OCI-LY1 (cell line): ENCODE measurements around the gene SLC2A4.

Experiments used
- H2AFZ ChIP-seq: fragments of 200-600 bp; sonication (generic), shearing (Covaris generic); 2 replicates; pipeline ENCODE4 v1.6.0; 2014; ENCODE audit warnings: antibody characterized with exemption, mild to moderate bottlenecking, low read length
- H3F3A ChIP-seq: fragments of 200-600 bp; sonication (generic), shearing (Covaris generic); 2 replicates; pipeline ENCODE4 v1.6.0; 2014; ENCODE audit warnings: mild to moderate bottlenecking, antibody characterized with exemption, low read length, moderate library complexity; ENCODE audit not compliant: insufficient read depth
- H3K27ac ChIP-seq: fragments of 200-600 bp; sonication (generic); 2 replicates; pipeline ENCODE4 v1.5.1; 2014; ENCODE audit warnings: low read length, mixed run types, mild to moderate bottlenecking, low read depth; ENCODE audit not compliant: poor library complexity, severe bottlenecking
- H3K27me3 ChIP-seq: fragments of 200-600 bp; sonication (generic); 2 replicates; pipeline ENCODE4 v1.6.0; 2014; ENCODE audit warnings: antibody characterized with exemption, mild to moderate bottlenecking, low read length, moderate library complexity; ENCODE audit not compliant: insufficient read depth
- H3K36me3 ChIP-seq: fragments of 200-600 bp; sonication (generic); 2 replicates; pipeline ENCODE4 v1.6.1; 2014; ENCODE audit warnings: mild to moderate bottlenecking, antibody characterized with exemption, low read length, moderate library complexity, mixed read lengths; ENCODE audit not compliant: insufficient read depth
- H3K4me1 ChIP-seq: fragments of 200-600 bp; sonication (generic); 2 replicates; pipeline ENCODE4 v1.5.1; 2014; ENCODE audit warnings: mild to moderate bottlenecking, low read length, moderate library complexity; ENCODE audit not compliant: insufficient read depth, severe bottlenecking
- H3K4me2 ChIP-seq: fragments of 200-600 bp; sonication (generic), shearing (Covaris generic); 2 replicates; pipeline ENCODE4 v1.6.1; 2014; ENCODE audit warnings: low read length
- H3K4me3 ChIP-seq: fragments of 200-600 bp; sonication (generic); 2 replicates; pipeline ENCODE4 v1.5.1; 2014; ENCODE audit warnings: low read length, low read depth, mild to moderate bottlenecking, mixed read lengths; ENCODE audit not compliant: poor library complexity, severe bottlenecking
- H3K79me2 ChIP-seq: fragments of 200-600 bp; shearing (Covaris generic); 2 replicates; pipeline ENCODE4 v1.6.1; 2016; ENCODE audit warnings: mixed run types, low read length, mixed read lengths; ENCODE audit not compliant: insufficient read depth
- H3K9ac ChIP-seq: fragments of 200-600 bp; sonication (generic), shearing (Covaris generic); 2 replicates; pipeline ENCODE4 v1.6.1; 2014; ENCODE audit warnings: mild to moderate bottlenecking, low read length, mixed read lengths
- H3K9me2 ChIP-seq: fragments of 200-600 bp; sonication (generic), shearing (Covaris generic); 2 replicates; pipeline ENCODE4 v1.6.1; 2014; ENCODE audit warnings: low read depth, mild to moderate bottlenecking, low read length, mixed read lengths
- H3K9me3 ChIP-seq: fragments of 200-600 bp; shearing (Covaris generic); 2 replicates; pipeline ENCODE4 v1.6.1; 2014; ENCODE audit warnings: low read length, mixed read lengths
- H4K20me1 ChIP-seq: fragments of 200-600 bp; sonication (generic), shearing (Covaris generic); 2 replicates; pipeline ENCODE4 v1.6.0; 2016; ENCODE audit warnings: mild to moderate bottlenecking, low read length; ENCODE audit not compliant: insufficient read depth
- EZH2 ChIP-seq: fragments of 200-600 bp; sonication (generic), shearing (Covaris generic); IDR thresholded peaks from 2 replicates; pipeline ENCODE4 v1.8.0; 2017; ENCODE audit warnings: borderline replicate concordance, mixed run types, mild to moderate bottlenecking, antibody characterized with exemption, low read length, moderate library complexity, mixed read lengths
- TF ChIP-seq, protein P1 (sequence below): fragments of 200-600 bp; sonication (generic), shearing (Covaris generic); IDR thresholded peaks from 2 replicates; pipeline ENCODE4 v1.5.1; 2017; ENCODE audit warnings: mild to moderate bottlenecking, antibody characterized with exemption, low read length, moderate library complexity, mixed read lengths

Gene SLC2A4

DNA sequence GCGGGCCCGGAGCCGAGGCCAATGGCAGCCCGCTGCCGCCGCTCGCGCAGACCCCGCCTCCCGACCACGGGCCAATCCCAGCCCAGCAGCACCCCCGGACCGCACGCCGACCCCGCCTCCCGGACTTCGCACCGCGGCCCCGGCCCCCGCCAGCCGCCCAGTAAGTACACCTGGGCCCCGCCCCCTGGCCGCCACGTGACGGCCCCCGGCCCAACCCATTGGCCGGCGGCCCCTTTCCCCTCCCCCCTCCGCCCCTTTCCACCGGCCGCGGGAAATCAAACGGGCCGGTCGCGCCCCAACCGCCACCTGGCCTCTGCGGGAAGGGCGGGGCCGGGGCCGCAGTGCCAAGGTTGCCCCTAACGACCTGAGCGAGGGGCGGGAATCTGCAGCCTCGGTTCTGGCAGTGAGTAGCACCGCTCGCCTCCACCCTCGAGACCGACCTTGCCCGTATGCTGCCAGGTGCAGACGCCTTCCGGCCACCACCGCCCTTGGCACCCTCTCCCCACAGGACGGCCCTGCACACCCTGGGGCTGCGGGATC, 13.2 kb downstream of the SLC2A4 start, which contains the start of gene YBX2:
TSS of gene YBX2 (minus strand) at position 26 of the 540 bp plus-strand sequence. CDS start 139 bp downstream, outside the sequence.
- Histone ChIP-seq H3K79me2 (no peaks in the 10 kb centered on the region), H3F3A (no peaks in the 10 kb centered on the region), H4K20me1 (no peaks in the 10 kb centered on the region), H3K36me3 (no peaks in the 10 kb centered on the region), H3K9me3 (no peaks in the 10 kb centered on the region), H3K27me3 (no peaks in the 10 kb centered on the region), H3K9me2 (no peaks in the 10 kb centered on the region), H3K4me2 (peak within 1 kb of the TSS; percentile 63), H2AFZ (no peak within 1 kb of the TSS), H3K4me1 (peaks cover 19% of the 10 kb centered on the region), H3K4me3 (peak within 1 kb of the TSS; percentile 38), H3K9ac (no peak within 1 kb of the TSS), H3K27ac (no peak within 1 kb of the TSS)
- TF ChIP-seq EZH2: no peak
- TF ChIP-seq, protein P1, sequence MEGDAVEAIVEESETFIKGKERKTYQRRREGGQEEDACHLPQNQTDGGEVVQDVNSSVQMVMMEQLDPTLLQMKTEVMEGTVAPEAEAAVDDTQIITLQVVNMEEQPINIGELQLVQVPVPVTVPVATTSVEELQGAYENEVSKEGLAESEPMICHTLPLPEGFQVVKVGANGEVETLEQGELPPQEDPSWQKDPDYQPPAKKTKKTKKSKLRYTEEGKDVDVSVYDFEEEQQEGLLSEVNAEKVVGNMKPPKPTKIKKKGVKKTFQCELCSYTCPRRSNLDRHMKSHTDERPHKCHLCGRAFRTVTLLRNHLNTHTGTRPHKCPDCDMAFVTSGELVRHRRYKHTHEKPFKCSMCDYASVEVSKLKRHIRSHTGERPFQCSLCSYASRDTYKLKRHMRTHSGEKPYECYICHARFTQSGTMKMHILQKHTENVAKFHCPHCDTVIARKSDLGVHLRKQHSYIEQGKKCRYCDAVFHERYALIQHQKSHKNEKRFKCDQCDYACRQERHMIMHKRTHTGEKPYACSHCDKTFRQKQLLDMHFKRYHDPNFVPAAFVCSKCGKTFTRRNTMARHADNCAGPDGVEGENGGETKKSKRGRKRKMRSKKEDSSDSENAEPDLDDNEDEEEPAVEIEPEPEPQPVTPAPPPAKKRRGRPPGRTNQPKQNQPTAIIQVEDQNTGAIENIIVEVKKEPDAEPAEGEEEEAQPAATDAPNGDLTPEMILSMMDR: no peak

DNA sequence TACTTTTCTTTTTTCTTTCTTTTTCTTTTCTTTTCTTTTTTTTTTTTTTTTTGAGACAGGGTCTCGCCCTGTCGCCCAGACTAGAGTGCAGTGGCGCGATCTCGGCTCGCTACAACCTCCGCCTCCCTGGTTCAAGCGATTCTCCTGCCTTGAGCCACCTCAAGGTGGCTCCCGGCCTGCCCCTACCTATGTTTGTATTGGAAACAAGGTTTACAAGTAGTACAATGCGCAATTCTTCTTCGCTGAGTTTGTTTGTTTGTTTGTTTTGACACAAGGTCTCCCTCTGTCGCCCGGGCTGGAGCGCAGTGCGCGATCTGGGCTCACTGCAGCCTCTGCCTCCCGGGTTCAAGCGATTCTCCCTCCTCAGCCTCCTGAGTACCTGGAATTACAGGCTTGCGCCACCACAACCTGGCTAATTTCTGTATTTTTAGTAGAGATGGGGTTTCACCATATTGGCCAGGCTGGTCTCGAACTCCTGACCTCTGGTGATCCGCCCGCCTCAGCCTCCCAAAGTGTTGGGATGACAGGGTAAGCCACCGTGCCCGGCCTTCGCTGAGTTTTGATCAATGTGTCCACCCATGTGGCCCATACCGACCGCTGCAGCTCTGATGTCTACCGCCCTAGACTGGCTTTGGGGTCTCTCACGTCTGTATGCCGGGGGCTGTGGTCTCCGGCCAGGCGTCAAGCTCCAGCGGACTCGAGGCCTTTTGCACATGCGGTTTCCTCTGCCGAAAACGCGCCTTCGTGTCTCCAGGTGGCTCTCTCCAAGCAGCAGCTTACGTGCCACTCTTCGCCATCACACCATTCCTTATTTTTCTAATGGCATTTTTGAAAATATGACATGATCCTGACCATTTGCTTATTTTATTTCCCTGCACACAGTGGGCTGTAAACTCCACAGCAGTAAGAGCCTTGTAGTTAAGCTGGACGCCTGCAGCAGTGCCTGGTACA, 14.0 kb downstream of the SLC2A4 start:
- H3K27me3 ChIP-seq: no peaks in the 10 kb centered on the region
- H3K9ac ChIP-seq: no peak overlapping the region
- H3K36me3 ChIP-seq: no peaks in the 10 kb centered on the region
- H3K9me2 ChIP-seq: no peaks in the 10 kb centered on the region
- no peaks in the 10 kb centered on the region for H3K79me2 ChIP-seq
- TF ChIP-seq EZH2: no peak
- TF ChIP-seq, protein P1: no peak
- H3K9me3 ChIP-seq: no peaks in the 10 kb centered on the region
- H3K4me3 ChIP-seq: peak overlapping the region; percentile 38
- no peak overlapping the region for H3K27ac ChIP-seq
- H2AFZ ChIP-seq: no peak overlapping the region
- no peaks in the 10 kb centered on the region for H3F3A ChIP-seq
- peak overlapping the region; percentile 63 for H3K4me2 ChIP-seq
- H4K20me1 ChIP-seq: no peaks in the 10 kb centered on the region
- H3K4me1 ChIP-seq: peaks cover 19% of the 10 kb centered on the region

DNA sequence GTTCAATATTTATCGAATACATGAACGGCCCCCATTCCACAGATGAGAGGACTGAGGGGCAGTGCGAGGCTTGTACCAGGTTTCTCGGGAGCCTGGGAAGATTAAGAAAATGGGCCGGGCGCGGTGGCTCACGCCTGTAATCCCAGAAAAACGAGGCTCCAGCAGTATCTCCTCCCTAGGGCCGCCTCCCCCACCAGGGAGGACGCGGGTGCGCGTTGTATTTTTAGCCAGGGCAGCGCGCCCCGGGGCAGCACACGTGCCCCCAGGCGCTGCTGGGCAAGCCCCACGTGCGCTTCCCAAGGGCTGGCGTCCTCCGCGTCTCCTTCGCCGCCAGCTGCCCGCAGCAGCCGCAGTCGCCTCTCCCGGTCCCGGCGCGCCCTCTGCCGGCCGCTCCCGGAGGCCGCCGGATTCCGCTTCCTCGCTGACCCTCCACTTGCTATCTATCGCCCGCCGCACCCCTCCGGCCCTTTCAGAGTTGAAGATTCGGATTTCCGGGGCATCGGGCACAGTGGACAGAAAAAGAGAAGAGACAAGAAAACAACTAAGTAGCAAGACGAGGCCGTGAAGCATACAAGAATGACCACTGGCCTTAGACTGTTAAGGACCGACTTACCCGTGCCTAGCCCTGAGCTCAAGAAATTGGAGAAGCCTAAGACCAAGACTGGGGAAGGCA, 14.8 kb downstream of the SLC2A4 start:
- Histone ChIP-seq H3K4me3 (no peak overlapping the region), H3K9ac (no peak overlapping the region), H3K4me2 (peak overlapping the region; percentile 42; the same call in 1 of the 2 replicates), H3K9me2 (no peaks in the 10 kb centered on the region), H2AFZ (no peak overlapping the region), H3K27ac (no peak overlapping the region), H3K36me3 (no peaks in the 10 kb centered on the region), H3K79me2 (no peaks in the 10 kb centered on the region), H4K20me1 (no peaks in the 10 kb centered on the region), H3K4me1 (peaks cover 19% of the 10 kb centered on the region), H3F3A (no peaks in the 10 kb centered on the region), H3K27me3 (no peaks in the 10 kb centered on the region), H3K9me3 (no peaks in the 10 kb centered on the region)
- TF ChIP-seq, protein P1: peak; percentile 95
- no peak for TF ChIP-seq EZH2
